Measurements from ENCODE around the gene RAP1GAP.
"Not testable (repeated sequence)": the region's sequence is repeated elsewhere in the genome, so short reads cannot be mapped to it uniquely, and the experiment has no call there.

Gene RAP1GAP

DNA sequence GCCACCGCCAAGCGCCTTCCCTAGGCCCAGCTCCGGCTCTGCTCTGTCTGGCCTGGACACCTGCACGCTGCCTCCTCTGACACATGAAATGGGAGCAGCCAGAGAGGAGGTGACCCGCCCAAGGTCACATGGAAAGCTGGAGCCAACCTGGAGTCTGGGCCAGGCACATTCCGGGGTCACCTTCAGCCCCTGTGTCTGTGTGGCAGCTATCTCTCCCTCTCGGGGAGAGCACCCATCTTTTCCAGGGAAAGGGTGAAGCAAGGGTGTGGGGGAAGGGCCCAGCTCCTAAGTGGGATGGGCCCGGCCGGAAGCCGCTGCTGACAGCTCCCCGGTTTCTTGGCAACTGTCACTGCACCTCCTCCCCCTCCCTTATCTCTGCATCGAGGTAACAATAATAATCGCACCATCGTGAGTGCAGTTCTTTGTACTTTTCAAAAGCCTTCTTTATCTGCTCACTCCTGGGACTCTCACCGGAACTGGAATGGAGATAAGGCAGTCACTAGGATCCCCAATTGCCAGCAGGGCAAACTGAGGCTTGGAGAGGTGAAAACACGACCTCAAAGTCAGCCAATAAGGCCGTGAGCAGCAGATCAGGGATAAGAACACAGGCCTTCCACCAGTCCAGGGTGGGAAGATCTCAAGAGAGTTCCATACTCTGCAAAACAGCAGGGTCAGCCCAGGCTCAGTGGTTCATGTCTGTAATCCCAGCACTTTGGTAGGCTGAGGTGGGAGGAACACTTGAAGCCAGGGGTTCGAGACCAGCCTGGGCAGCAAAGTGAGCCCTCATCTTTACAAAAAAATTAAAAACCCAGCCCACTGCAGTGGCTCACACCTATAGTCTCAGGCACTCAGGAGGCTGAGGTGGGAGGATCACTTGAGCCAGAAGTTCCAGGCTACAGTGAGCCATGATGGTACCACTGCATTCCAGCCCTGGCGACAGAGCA lies 36.9 kb downstream of the RAP1GAP start:
- H3K27ac ChIP-seq (ENCODE audit: low read length) = no peak overlapping the region
- TF ChIP-seq EZH2 (IDR thresholded peaks at IDR 0.05; ENCODE audit: borderline replicate concordance, low read depth, low read length, severe bottlenecking) = no peak
- TF ChIP-seq, protein P1, sequence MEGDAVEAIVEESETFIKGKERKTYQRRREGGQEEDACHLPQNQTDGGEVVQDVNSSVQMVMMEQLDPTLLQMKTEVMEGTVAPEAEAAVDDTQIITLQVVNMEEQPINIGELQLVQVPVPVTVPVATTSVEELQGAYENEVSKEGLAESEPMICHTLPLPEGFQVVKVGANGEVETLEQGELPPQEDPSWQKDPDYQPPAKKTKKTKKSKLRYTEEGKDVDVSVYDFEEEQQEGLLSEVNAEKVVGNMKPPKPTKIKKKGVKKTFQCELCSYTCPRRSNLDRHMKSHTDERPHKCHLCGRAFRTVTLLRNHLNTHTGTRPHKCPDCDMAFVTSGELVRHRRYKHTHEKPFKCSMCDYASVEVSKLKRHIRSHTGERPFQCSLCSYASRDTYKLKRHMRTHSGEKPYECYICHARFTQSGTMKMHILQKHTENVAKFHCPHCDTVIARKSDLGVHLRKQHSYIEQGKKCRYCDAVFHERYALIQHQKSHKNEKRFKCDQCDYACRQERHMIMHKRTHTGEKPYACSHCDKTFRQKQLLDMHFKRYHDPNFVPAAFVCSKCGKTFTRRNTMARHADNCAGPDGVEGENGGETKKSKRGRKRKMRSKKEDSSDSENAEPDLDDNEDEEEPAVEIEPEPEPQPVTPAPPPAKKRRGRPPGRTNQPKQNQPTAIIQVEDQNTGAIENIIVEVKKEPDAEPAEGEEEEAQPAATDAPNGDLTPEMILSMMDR (IDR thresholded peaks at IDR 0.05; ENCODE audit: borderline replicate concordance, extremely low read depth, low read length, poor library complexity, severe bottlenecking) = no peak
- H3K4me2 ChIP-seq (ENCODE audit: insufficient read depth, low read length) = no peak overlapping the region

DNA sequence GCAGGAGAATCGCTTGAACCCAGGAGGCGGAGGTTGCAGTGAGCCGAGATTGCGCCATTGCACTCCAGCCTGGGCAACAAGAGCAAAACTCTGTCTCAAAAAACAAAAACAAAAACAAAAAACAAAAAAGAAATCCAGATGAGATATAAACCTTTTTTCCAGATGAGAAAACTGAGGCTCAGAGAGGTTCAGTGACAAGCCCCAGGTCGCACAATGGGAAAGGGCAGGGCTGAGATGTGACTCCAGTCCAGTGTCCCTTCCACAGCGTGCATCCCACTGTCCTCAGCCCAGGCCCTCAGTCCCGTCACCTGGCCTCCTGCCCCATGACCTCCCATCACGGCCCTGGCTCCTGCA lies 37.6 kb downstream of the RAP1GAP start:
- DNase-seq; H3K36me3 ChIP-seq (ENCODE audit: insufficient read depth, low read length); ATAC-seq (ENCODE audit: insufficient read depth, low read depth); H3K27me3 ChIP-seq (ENCODE audit: insufficient read depth, low read length, poor library complexity); H3K9me3 ChIP-seq (ENCODE audit: insufficient read depth, low read length, severe bottlenecking); H2AFZ ChIP-seq (ENCODE audit: low read depth, low read length); H3K4me1 ChIP-seq (ENCODE audit: insufficient read depth, low read length); H3K4me2 ChIP-seq (ENCODE audit: insufficient read depth, low read length); H3K79me2 ChIP-seq (ENCODE audit: insufficient read depth, low read length); H3K4me3 ChIP-seq (ENCODE audit: low read depth in 1 of 2, low read length in 2 of 2); H3K9ac ChIP-seq (ENCODE audit: low read depth, low read length); H3K27ac ChIP-seq (ENCODE audit: low read length): not testable (repeated sequence)
- peaks cover 12% of the 10 kb centered on the region for H4K20me1 ChIP-seq (ENCODE audit: insufficient read depth, low read length)

More for the DNA sequence above, 36.9 kb downstream of the RAP1GAP start:
- no peaks in the 10 kb centered on the region for H3K36me3 ChIP-seq (ENCODE audit: insufficient read depth, low read length)
- H3K9me3 ChIP-seq (ENCODE audit: insufficient read depth, low read length, severe bottlenecking) = no peaks in the 10 kb centered on the region
- H3K79me2 ChIP-seq (ENCODE audit: insufficient read depth, low read length) = no peaks in the 10 kb centered on the region
- H3K27me3 ChIP-seq (ENCODE audit: insufficient read depth, low read length, poor library complexity) = no peaks in the 10 kb centered on the region
- peaks cover 7% of the 10 kb centered on the region; the same call in 1 of the 2 replicates for H3K4me1 ChIP-seq (ENCODE audit: insufficient read depth, low read length)
- H4K20me1 ChIP-seq (ENCODE audit: insufficient read depth, low read length) = peaks cover 12% of the 10 kb centered on the region
- DNase-seq (peak; percentile 11), ATAC-seq (ENCODE audit: insufficient read depth, low read depth) (peak; percentile 57; the same call in 2 of the 3 replicates)
- H3K9ac ChIP-seq (ENCODE audit: low read depth, low read length) = no peak overlapping the region
- H3K4me3 ChIP-seq (ENCODE audit: low read depth in 1 of 2, low read length in 2 of 2) = no peak overlapping the region
- H2AFZ ChIP-seq (ENCODE audit: low read depth, low read length) = no peak overlapping the region

DNA sequence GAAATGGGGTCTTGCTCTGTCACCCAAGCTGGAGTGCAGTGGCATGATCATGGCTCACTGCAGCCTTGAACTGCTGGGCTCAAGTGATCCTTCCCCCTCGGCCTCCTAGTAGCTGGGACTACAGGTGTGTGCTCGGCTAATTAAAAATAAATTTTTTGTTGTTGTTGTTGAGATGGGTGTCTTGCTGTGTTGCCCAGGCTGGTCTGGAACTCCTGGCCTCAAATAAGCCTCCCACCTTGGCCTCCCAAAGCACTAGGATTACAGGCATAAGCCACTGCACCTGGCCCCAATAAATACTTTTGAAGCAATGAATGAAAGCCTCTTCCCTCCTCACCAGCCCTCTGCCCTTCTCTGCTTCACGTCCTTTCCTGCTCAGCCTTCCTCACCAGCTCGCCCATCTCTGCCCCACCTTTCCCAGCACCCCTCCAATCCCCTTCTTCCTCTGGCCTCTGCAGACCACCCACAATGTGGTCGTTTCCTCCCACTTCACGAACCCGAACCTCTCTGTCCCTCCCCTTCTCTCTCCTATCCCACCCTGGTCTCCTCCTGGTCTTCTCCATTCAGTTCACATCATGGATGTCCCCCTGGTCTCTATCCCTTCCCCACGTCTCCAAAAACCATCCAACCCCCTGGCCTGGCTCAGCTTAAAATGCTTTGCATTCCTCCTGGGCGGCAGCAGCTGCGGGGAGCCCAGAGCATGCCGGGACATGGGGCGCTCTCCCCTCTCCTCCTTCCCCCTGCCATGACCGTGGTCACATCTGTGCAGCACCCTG lies 38.4 kb downstream of the RAP1GAP start:
- ATAC-seq (ENCODE audit: insufficient read depth, low read depth) = no peak
- Histone ChIP-seq H3K9me3 (ENCODE audit: insufficient read depth, low read length, severe bottlenecking) (no peaks in the 10 kb centered on the region), H3K4me1 (ENCODE audit: insufficient read depth, low read length) (peaks cover 7% of the 10 kb centered on the region; the same call in 1 of the 2 replicates), H3K36me3 (ENCODE audit: insufficient read depth, low read length) (no peaks in the 10 kb centered on the region), H2AFZ (ENCODE audit: low read depth, low read length) (no peak overlapping the region), H4K20me1 (ENCODE audit: insufficient read depth, low read length) (peaks cover 12% of the 10 kb centered on the region), H3K79me2 (ENCODE audit: insufficient read depth, low read length) (no peaks in the 10 kb centered on the region), H3K4me2 (ENCODE audit: insufficient read depth, low read length) (no peak overlapping the region), H3K9ac (ENCODE audit: low read depth, low read length) (no peak overlapping the region), H3K4me3 (ENCODE audit: low read depth in 1 of 2, low read length in 2 of 2) (no peak overlapping the region), H3K27me3 (ENCODE audit: insufficient read depth, low read length, poor library complexity) (no peaks in the 10 kb centered on the region), H3K27ac (ENCODE audit: low read length) (no peak overlapping the region)
- TF ChIP-seq, protein P1 (IDR thresholded peaks at IDR 0.05; ENCODE audit: borderline replicate concordance, extremely low read depth, low read length, poor library complexity, severe bottlenecking) = no peak
- TF ChIP-seq EZH2 (IDR thresholded peaks at IDR 0.05; ENCODE audit: borderline replicate concordance, low read depth, low read length, severe bottlenecking) = no peak
- DNase-seq = no peak

DNA sequence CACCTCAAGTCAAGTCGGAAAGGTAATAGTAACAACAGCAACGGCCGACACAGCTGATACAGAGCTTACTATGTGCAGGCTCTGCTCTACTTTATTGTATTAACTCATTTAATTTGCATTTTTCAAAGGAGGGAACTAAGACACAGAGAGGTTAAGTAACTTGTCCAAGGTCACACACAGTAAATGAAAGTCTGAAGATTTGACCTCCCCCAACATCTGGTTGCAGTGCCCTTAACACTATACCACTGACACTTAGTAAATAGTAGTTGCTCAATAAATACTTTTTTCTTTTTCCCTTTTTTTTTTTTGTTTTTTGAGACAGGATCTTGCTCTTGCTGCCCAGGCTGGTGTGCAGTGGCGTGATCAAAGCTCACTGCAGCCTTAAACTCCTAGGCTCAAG lies 39.2 kb downstream of the RAP1GAP start:
- peaks cover 7% of the 10 kb centered on the region; the same call in 1 of the 2 replicates for H3K4me1 ChIP-seq (ENCODE audit: insufficient read depth, low read length)
- TF ChIP-seq, protein P1 (IDR thresholded peaks at IDR 0.05; ENCODE audit: borderline replicate concordance, extremely low read depth, low read length, poor library complexity, severe bottlenecking) = no peak
- TF ChIP-seq EZH2 (IDR thresholded peaks at IDR 0.05; ENCODE audit: borderline replicate concordance, low read depth, low read length, severe bottlenecking) = no peak
- H3K79me2 ChIP-seq (ENCODE audit: insufficient read depth, low read length) = no peaks in the 10 kb centered on the region
- DNase-seq (no peak), ATAC-seq (ENCODE audit: insufficient read depth, low read depth) (no peak)
- no peak overlapping the region for H3K4me2 ChIP-seq (ENCODE audit: insufficient read depth, low read length)
- no peak overlapping the region for H3K9ac ChIP-seq (ENCODE audit: low read depth, low read length)
- H3K4me3 ChIP-seq (ENCODE audit: low read depth in 1 of 2, low read length in 2 of 2) = no peak overlapping the region
- peaks cover 6% of the 10 kb centered on the region for H4K20me1 ChIP-seq (ENCODE audit: insufficient read depth, low read length)
- H3K9me3 ChIP-seq (ENCODE audit: insufficient read depth, low read length, severe bottlenecking) = no peaks in the 10 kb centered on the region
- no peak overlapping the region for H3K27ac ChIP-seq (ENCODE audit: low read length)
- H3K36me3 ChIP-seq (ENCODE audit: insufficient read depth, low read length) = no peaks in the 10 kb centered on the region
- no peaks in the 10 kb centered on the region for H3K27me3 ChIP-seq (ENCODE audit: insufficient read depth, low read length, poor library complexity)
- H2AFZ ChIP-seq (ENCODE audit: low read depth, low read length) = no peak overlapping the region
